ENCODE data around the gene DHRS7B.

The DHRS7B gene

GRCh38 chr17:21233581-21234347 lies 107.0 kb downstream of the DHRS7B start:
- Histone ChIP-seq H3K9ac (ENCODE audit: low read depth, low read length) (no peak overlapping the region), H3K4me3 (ENCODE audit: low read depth, low read length) (no peak overlapping the region), H3K36me3 (ENCODE audit: control insufficient read depth, insufficient read depth, low read length) (no peaks in the 10 kb centered on the region), H3K27me3 (ENCODE audit: control insufficient read depth, insufficient read depth, low read length) (no peaks in the 10 kb centered on the region), H3K9me3 (ENCODE audit: control insufficient read depth, insufficient read depth, low read length) (no peaks in the 10 kb centered on the region), H3K4me1 (ENCODE audit: control insufficient read depth, insufficient read depth, low read length) (no peaks in the 10 kb centered on the region)

DNA sequence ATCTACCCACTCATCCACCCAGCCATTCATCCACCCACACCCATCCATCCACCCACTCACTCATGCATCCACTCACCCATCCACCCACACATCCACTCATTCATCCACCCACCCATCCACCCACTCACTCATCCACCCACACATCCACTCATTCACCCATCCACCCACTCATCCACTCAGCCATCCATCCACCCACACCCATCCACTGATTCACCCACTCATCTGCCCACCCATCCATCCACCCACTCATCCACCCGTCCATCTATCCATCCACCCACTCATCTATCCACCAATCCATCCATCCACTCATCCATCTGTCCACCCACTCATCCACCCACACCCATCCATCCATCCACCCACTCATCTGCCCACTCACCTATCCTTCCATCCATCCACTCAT lies 109.2 kb downstream of the DHRS7B start:
- Histone ChIP-seq H3K27me3 (ENCODE audit: control insufficient read depth, insufficient read depth, low read length) (no peaks in the 10 kb centered on the region), H3K9ac (ENCODE audit: low read depth, low read length) (no peak overlapping the region), H3K36me3 (ENCODE audit: control insufficient read depth, insufficient read depth, low read length) (no peaks in the 10 kb centered on the region), H3K9me3 (ENCODE audit: control insufficient read depth, insufficient read depth, low read length) (no peaks in the 10 kb centered on the region), H3K4me3 (ENCODE audit: low read depth, low read length) (no peak overlapping the region), H3K4me1 (ENCODE audit: control insufficient read depth, insufficient read depth, low read length) (peaks cover 3% of the 10 kb centered on the region)

- Histone ChIP-seq H3K9ac (ENCODE audit: low read depth, low read length) (no peak overlapping the region), H3K36me3 (ENCODE audit: control insufficient read depth, insufficient read depth, low read length) (peaks cover 9% of the 10 kb centered on the region), H3K4me1 (ENCODE audit: control insufficient read depth, insufficient read depth, low read length) (peaks cover 3% of the 10 kb centered on the region), H3K9me3 (ENCODE audit: control insufficient read depth, insufficient read depth, low read length) (no peaks in the 10 kb centered on the region), H3K27me3 (ENCODE audit: control insufficient read depth, insufficient read depth, low read length) (no peaks in the 10 kb centered on the region), H3K4me3 (ENCODE audit: low read depth, low read length) (no peak overlapping the region)
Measured at GRCh38 chr17:21239680-21240368, 113.1 kb downstream of the DHRS7B start.

DNA sequence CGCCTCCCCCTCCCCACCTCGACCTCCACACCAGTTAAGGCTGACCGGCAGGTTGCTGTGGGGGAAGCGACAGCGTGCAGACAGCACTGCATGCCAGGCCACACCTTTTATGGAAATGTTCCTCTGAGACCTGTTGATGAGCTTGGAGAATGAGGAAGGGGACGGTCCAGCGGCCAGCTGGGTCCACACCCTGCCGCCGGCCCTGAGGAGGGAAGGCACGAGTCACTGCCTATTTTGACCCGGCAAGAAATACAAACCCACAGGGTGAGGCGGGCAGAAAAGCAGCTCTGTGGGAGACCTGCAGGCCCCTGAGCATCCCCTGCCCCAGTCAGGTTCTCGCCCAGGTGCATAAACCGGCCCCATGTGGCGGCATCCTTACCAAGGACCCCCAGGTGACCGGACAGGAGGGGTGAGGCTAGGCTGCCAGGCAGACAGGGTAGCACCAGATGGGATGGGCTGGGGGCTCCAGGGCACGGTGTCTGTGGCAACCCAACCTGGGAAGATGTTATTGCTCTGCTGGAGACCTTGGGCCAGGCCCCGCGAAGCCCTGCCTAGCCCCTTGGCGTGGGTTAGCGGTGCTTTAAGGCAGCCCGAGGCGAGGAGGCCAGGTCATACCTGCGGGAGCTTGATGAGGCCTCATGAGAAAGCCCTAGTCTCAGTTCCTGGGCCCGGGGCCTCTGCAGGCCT lies 113.7 kb downstream of the DHRS7B start:
- peak overlapping the region; percentile 24 for H3K9ac ChIP-seq (ENCODE audit: low read depth, low read length)
- peaks cover 9% of the 10 kb centered on the region for H3K36me3 ChIP-seq (ENCODE audit: control insufficient read depth, insufficient read depth, low read length)
- no peaks in the 10 kb centered on the region for H3K9me3 ChIP-seq (ENCODE audit: control insufficient read depth, insufficient read depth, low read length)
- no peak overlapping the region for H3K4me3 ChIP-seq (ENCODE audit: low read depth, low read length)
- H3K27me3 ChIP-seq (ENCODE audit: control insufficient read depth, insufficient read depth, low read length), result no peaks in the 10 kb centered on the region
- peaks cover 3% of the 10 kb centered on the region for H3K4me1 ChIP-seq (ENCODE audit: control insufficient read depth, insufficient read depth, low read length)
